ENCODE results near the gene PCSK7. TPM values are rescaled to one million over a fixed set of nuclear protein-coding genes. Genes with fewer than 3 reads are reported as not detected.

PCSK7 gene
- total RNA-seq, 1 experiment from 2014 or later = 132 TPM

GRCh38 chr11:117248341-117248740 is 16.5 kb upstream of the PCSK7 start:
- no peaks in the 10 kb centered on the region for H3K4me1 Mint-ChIP-seq (ENCODE audit: low read depth, unreplicated experiment)
- no peaks in the 10 kb centered on the region for H3K9me3 Mint-ChIP-seq (ENCODE audit: unreplicated experiment)
- no peaks in the 10 kb centered on the region for H3K27me3 Mint-ChIP-seq (ENCODE audit: insufficient read depth, unreplicated experiment)
- ChIA-PET CTCF (interaction anchor here (1.4 kb wide), 1 partner anchor 13 kb away, joined by 4 read pairs; no protein-coding TSS in a partner anchor), POLR2A (no interaction called here)
- peaks cover 63% of the 10 kb centered on the region for H3K36me3 Mint-ChIP-seq (ENCODE audit: insufficient read depth, unreplicated experiment)
- no peak for TF ChIP-seq CTCF (IDR thresholded peaks at IDR 0.05; ENCODE audit: insufficient read depth in 1 of 2, low read depth in 1 of 2, low read length in 1 of 2, severe bottlenecking in 1 of 2, unreplicated experiment in 1 of 2)
- H3K4me3 Mint-ChIP-seq (ENCODE audit: unreplicated experiment) = no peak overlapping the region
- Histone ChIP-seq H3K36me3 (ENCODE audit: control insufficient read depth, insufficient read depth, low read length) (peaks cover 5% of the 10 kb centered on the region), H3K4me1 (no peaks in the 10 kb centered on the region), H3K9me3 (no peaks in the 10 kb centered on the region), H3K27me3 (replicated peaks; ENCODE audit: control insufficient read depth, insufficient read depth, low read length) (no peaks in the 10 kb centered on the region), H3K4me3 (ENCODE audit: low read depth, low read length) (no peak overlapping the region)
- H3K27ac Mint-ChIP-seq (ENCODE audit: unreplicated experiment) = no peak overlapping the region
- BruUV-seq (replicated peaks) = no TSS peak
- intact Hi-C loops (cut with micrococcal nuclease; ENCODE audit: unreplicated experiment) = no loop called here
- DNase-seq = no peak

- POLR2A ChIA-PET = no interaction called here
- Mint-ChIP-seq H3K9me3 (ENCODE audit: unreplicated experiment) (no peaks in the 10 kb centered on the region), H3K27ac (ENCODE audit: unreplicated experiment) (no peak overlapping the region), H3K4me1 (ENCODE audit: low read depth, unreplicated experiment) (no peaks in the 10 kb centered on the region), H3K36me3 (ENCODE audit: insufficient read depth, unreplicated experiment) (peaks cover 37% of the 10 kb centered on the region), H3K4me3 (ENCODE audit: unreplicated experiment) (no peak overlapping the region), H3K27me3 (ENCODE audit: insufficient read depth, unreplicated experiment) (no peaks in the 10 kb centered on the region)
- Histone ChIP-seq H3K27me3 (replicated peaks; ENCODE audit: control insufficient read depth, insufficient read depth, low read length) (no peaks in the 10 kb centered on the region), H3K4me3 (ENCODE audit: low read depth, low read length) (no peak overlapping the region), H3K9me3 (no peaks in the 10 kb centered on the region), H3K36me3 (ENCODE audit: control insufficient read depth, insufficient read depth, low read length) (no peaks in the 10 kb centered on the region), H3K4me1 (no peaks in the 10 kb centered on the region)
- CTCF ChIA-PET = no interaction called here
- intact Hi-C loops (cut with micrococcal nuclease; ENCODE audit: unreplicated experiment) = no loop called here
- no TSS peak for BruUV-seq (replicated peaks)
- no peak for TF ChIP-seq CTCF (IDR thresholded peaks at IDR 0.05; ENCODE audit: insufficient read depth in 1 of 2, low read depth in 1 of 2, low read length in 1 of 2, severe bottlenecking in 1 of 2, unreplicated experiment in 1 of 2)
- no peak for DNase-seq
These were observed 7.4 kb upstream of the PCSK7 start for GRCh38 chr11:117239295-117239694.

DNA sequence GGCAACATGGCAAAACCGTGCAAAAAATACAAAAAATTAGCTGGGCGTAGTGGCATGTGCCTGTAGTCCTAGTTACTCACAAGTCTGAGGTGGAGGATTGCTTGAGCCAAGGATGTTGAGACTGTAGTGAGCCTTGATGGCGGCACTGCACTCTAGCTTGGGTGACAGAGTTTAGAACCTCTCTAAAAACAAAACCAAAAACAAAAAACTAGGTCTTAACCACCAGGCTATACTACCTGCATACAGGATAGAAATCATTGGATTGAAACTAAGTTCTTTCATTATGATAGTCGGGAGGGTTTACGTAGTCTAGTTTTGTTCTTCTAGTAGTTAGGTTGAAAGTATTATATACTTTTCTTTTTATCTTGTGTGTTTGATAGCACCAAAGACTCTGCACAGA is 6.3 kb upstream of the PCSK7 start:
- H3K4me1 ChIP-seq = peaks cover 7% of the 10 kb centered on the region
- ChIA-PET CTCF (interaction anchor here (0.7 kb wide), 1 partner anchor 233 kb away, joined by 3 read pairs; no protein-coding TSS in a partner anchor), POLR2A (no interaction called here)
- no TSS peak for BruUV-seq (replicated peaks)
- intact Hi-C loops (cut with micrococcal nuclease; ENCODE audit: unreplicated experiment) = no loop called here
- no peak for DNase-seq
- no peaks in the 10 kb centered on the region for H3K27me3 Mint-ChIP-seq (ENCODE audit: insufficient read depth, unreplicated experiment)
- no peaks in the 10 kb centered on the region for H3K27me3 ChIP-seq (replicated peaks; ENCODE audit: control insufficient read depth, insufficient read depth, low read length)
- H3K36me3 ChIP-seq (ENCODE audit: control insufficient read depth, insufficient read depth, low read length) = no peaks in the 10 kb centered on the region
- no peak overlapping the region for H3K4me3 ChIP-seq (ENCODE audit: low read depth, low read length)
- no peak for TF ChIP-seq CTCF (IDR thresholded peaks at IDR 0.05; ENCODE audit: insufficient read depth in 1 of 2, low read depth in 1 of 2, low read length in 1 of 2, severe bottlenecking in 1 of 2, unreplicated experiment in 1 of 2)
- H3K4me3 Mint-ChIP-seq (ENCODE audit: unreplicated experiment) = no peak overlapping the region
- H3K27ac Mint-ChIP-seq (ENCODE audit: unreplicated experiment) = no peak overlapping the region
- peaks cover 38% of the 10 kb centered on the region for H3K36me3 Mint-ChIP-seq (ENCODE audit: insufficient read depth, unreplicated experiment)
- H3K9me3 ChIP-seq = no peaks in the 10 kb centered on the region
- peaks cover 5% of the 10 kb centered on the region for H3K4me1 Mint-ChIP-seq (ENCODE audit: low read depth, unreplicated experiment)
- no peaks in the 10 kb centered on the region for H3K9me3 Mint-ChIP-seq (ENCODE audit: unreplicated experiment)

All from Caco-2 (cell line).